Activated B cell treated with CpG ODN at 0.5 μM for 24 hours (primary cell): ENCODE measurements around the gene TRAPPC10. TPM values are rescaled to one million over a fixed set of nuclear protein-coding genes. Genes with fewer than 3 reads are reported as not detected.

Experiments
- ATAC-seq: fragments of 200-7000 bp; cut with Tn5 transposase; one replicate; pipeline ENCODE4 v1.10.0; 2021; ENCODE audit warnings: low read depth, mild to moderate bottlenecking, moderate library complexity
- CTCF ChIA-PET: fragments of 350-600 bp; sonication (Branson Sonifier 250); formaldehyde crosslinking; loops from one replicate; lab custom pipeline; 2021; ENCODE audit warnings: antibody characterized with exemption; lab: Charles Lee
- POLR2A ChIA-PET: fragments of 350-600 bp; sonication (Branson Sonifier 250); formaldehyde crosslinking; loops from one replicate; lab custom pipeline; 2021; ENCODE audit warnings: antibody characterized with exemption; lab: Charles Lee
- DNase-seq: peaks from one replicate; pipeline ENCODE4 v3.0.0; 2022
- H3K27ac Mint-ChIP-seq: one replicate; pipeline ENCODE4 v1.8.0; 2020; ENCODE audit warnings: mixed read lengths
- H3K27me3 Mint-ChIP-seq: one replicate; pipeline ENCODE4 v1.8.0; 2021; ENCODE audit warnings: mixed read lengths
- H3K36me3 Mint-ChIP-seq: one replicate; pipeline ENCODE4 v1.8.0; 2021; ENCODE audit warnings: low read depth, mixed read lengths
- H3K4me1 Mint-ChIP-seq: one replicate; pipeline ENCODE4 v1.8.0; 2021; ENCODE audit warnings: mixed read lengths
- H3K4me3 Mint-ChIP-seq: one replicate; pipeline ENCODE4 v1.8.0; 2020; ENCODE audit warnings: mild to moderate bottlenecking, mixed read lengths
- H3K9me3 Mint-ChIP-seq: one replicate; pipeline ENCODE4 v1.8.0; 2020; ENCODE audit warnings: mixed read lengths
- CTCF ChIP-seq: fragments of 200-600 bp; IDR thresholded peaks from one replicate; pipeline ENCODE4 v1.8.0; 2022; ENCODE audit warnings: antibody characterized with exemption, mild to moderate bottlenecking
- intact Hi-C: fragments of 100-400 bp; cut with micrococcal nuclease; formaldehyde crosslinking; loops from one replicate; pipeline ENCODE4 v1.15.1; 2024
- total RNA-seq: library from RNA; stranded (reverse); gene quantifications from 2 replicates; pipeline ENCODE4 v1.2.3, GENCODE V29; 2022

TRAPPC10 gene
- total RNA-seq, 1 donor from 2014 or later, result 96.0 TPM

- no peaks in the 10 kb centered on the region for H3K27me3 Mint-ChIP-seq
- ChIA-PET POLR2A (interaction anchor here (2.5 kb wide), 1 partner anchor 9 kb away, joined by 7 read pairs; no protein-coding TSS in a partner anchor), CTCF (no interaction called here)
- ATAC-seq, result no peak
- no peak overlapping the region for H3K4me3 Mint-ChIP-seq
- no peaks in the 10 kb centered on the region for H3K9me3 Mint-ChIP-seq
- H3K4me1 Mint-ChIP-seq, result no peaks in the 10 kb centered on the region
- DNase-seq, result no peak
- no peak for TF ChIP-seq CTCF
- peaks cover 2% of the 10 kb centered on the region for H3K36me3 Mint-ChIP-seq
- intact Hi-C loops, result no loop called here
- no peak overlapping the region for H3K27ac Mint-ChIP-seq
Observed at GRCh38 chr21:44005071-44005470, 7.0 kb upstream of the TRAPPC10 start.

GRCh38 chr21:44005593-44005992 lies 6.5 kb upstream of the TRAPPC10 start:
- no peak for TF ChIP-seq CTCF
- intact Hi-C loops, result no loop called here
- Mint-ChIP-seq H3K4me1 (no peaks in the 10 kb centered on the region), H3K9me3 (no peaks in the 10 kb centered on the region), H3K27me3 (no peaks in the 10 kb centered on the region), H3K4me3 (no peak overlapping the region), H3K36me3 (peaks cover 2% of the 10 kb centered on the region), H3K27ac (no peak overlapping the region)
- ATAC-seq (no peak), DNase-seq (no peak)
- ChIA-PET POLR2A (no interaction called here), CTCF (no interaction called here)

GRCh38 chr21:44006017-44006619 lies 6.0 kb upstream of the TRAPPC10 start:
- intact Hi-C loops, result no loop called here
- no peak for TF ChIP-seq CTCF
- H3K36me3 Mint-ChIP-seq, result peaks cover 2% of the 10 kb centered on the region
- ChIA-PET CTCF (no interaction called here), POLR2A (no interaction called here)
- no peak for ATAC-seq
- H3K27ac Mint-ChIP-seq, result no peak overlapping the region
- peaks cover 2% of the 10 kb centered on the region for H3K4me1 Mint-ChIP-seq
- no peak for DNase-seq
- no peaks in the 10 kb centered on the region for H3K9me3 Mint-ChIP-seq
- H3K4me3 Mint-ChIP-seq, result no peak overlapping the region
- no peaks in the 10 kb centered on the region for H3K27me3 Mint-ChIP-seq

- ChIA-PET POLR2A (no interaction called here), CTCF (no interaction called here)
- Mint-ChIP-seq H3K4me1 (peaks cover 5% of the 10 kb centered on the region), H3K9me3 (no peaks in the 10 kb centered on the region), H3K36me3 (peaks cover 2% of the 10 kb centered on the region), H3K27ac (no peak overlapping the region), H3K4me3 (no peak overlapping the region), H3K27me3 (no peaks in the 10 kb centered on the region)
- no peak for ATAC-seq
- intact Hi-C loops, result no loop called here
- DNase-seq, result no peak
- no peak for TF ChIP-seq CTCF
Observed at GRCh38 chr21:44006656-44007055, 5.5 kb upstream of the TRAPPC10 start.

- POLR2A ChIA-PET, result no interaction called here
Observed at GRCh38 chr21:44010429-44010828, 1.7 kb upstream of the TRAPPC10 start.

More at GRCh38 chr21:44010429-44010828, 1.7 kb upstream of the TRAPPC10 start:
- Mint-ChIP-seq H3K27me3 (no peaks in the 10 kb centered on the region), H3K4me3 (no peak overlapping the region), H3K9me3 (no peaks in the 10 kb centered on the region), H3K4me1 (peaks cover 28% of the 10 kb centered on the region), H3K27ac (no peak overlapping the region), H3K36me3 (peaks cover 10% of the 10 kb centered on the region)
- no peak for TF ChIP-seq CTCF
- CTCF ChIA-PET, result no interaction called here
- DNase-seq, result no peak
- ATAC-seq, result no peak
- intact Hi-C loops, result no loop called here
